ENCODE data around the gene MSI2. TPM values are rescaled to one million over a fixed set of nuclear protein-coding genes. Genes with fewer than 3 reads are reported as not detected.

The MSI2 gene
- total RNA-seq, 2 donors from 2014 or later, result 112 to 119 TPM

- Mint-ChIP-seq H3K27me3 (ENCODE audit: low read depth) (no peaks in the 10 kb centered on the region), H3K36me3 (ENCODE audit: insufficient read depth in 2 of 2) (no peaks in the 10 kb centered on the region), H3K9me3 (no peaks in the 10 kb centered on the region), H3K4me1 (ENCODE audit: low read depth) (peaks cover 57% of the 10 kb centered on the region), H3K27ac (no peak overlapping the region), H3K4me3 (peak overlapping the region in 1 of 2 donors; percentile 66)
- DNase-seq (peak in 1 of 2 donors; percentile 8), ATAC-seq (replicated peaks in 1 of 2) (peak; percentile 25 to 51)
Observed at GRCh38 chr17:57338257-57338914, 82.1 kb downstream of the MSI2 start.

DNA sequence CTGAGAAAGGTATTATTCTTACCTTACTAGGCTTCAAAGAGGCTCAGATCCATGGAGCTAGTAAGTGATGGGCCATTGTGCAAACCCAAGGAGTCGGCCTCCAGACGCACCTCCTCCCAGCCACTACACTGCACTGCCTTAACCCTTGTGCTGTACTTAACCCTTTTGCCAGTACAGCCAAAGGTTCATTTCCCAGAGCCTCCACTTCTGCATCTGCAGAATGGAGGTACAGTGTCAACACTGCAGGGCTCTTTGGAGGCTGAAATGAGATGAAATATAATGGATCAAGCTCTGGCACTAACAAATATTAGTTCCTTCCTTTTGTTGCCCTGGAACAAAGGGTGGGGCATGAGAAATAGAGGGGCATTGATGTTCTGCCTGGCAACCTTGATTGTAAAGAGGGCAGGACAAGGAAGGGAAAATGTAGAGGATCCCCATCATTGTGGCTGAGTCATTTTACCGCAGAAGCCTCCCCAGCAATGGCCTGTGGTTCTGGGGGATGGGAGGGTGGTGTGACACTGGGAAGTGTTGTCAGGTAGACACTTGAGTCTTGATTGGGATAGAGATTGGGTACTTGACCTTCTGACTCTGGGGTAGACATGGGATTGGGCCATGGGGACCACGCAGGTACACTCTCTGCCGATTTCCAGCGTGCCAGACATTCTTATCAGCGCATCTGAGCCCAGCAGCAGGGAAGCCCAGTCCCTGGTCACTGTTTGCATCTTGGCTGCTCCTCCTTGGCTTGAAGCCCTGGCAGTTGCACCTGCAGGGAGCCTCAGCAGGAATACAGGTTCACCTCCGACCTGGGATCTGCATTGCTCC lies 84.0 kb downstream of the MSI2 start:
- Mint-ChIP-seq H3K27me3 (ENCODE audit: low read depth) (no peaks in the 10 kb centered on the region), H3K4me1 (ENCODE audit: low read depth) (peaks cover 53% of the 10 kb centered on the region), H3K27ac (no peak overlapping the region), H3K9me3 (no peaks in the 10 kb centered on the region), H3K4me3 (no peak overlapping the region), H3K36me3 (ENCODE audit: insufficient read depth in 2 of 2) (no peaks in the 10 kb centered on the region)
- no peak for ATAC-seq (replicated peaks in 1 of 2)
- DNase-seq, result no peak

- H3K4me3 Mint-ChIP-seq, result no peak overlapping the region
- no peaks in the 10 kb centered on the region for H3K27me3 Mint-ChIP-seq (ENCODE audit: low read depth)
- no peak for DNase-seq
- peaks cover 0 to 1% of the 10 kb centered on the region in 2 donors for H3K36me3 Mint-ChIP-seq (ENCODE audit: insufficient read depth in 2 of 2)
- no peak for ATAC-seq (replicated peaks in 1 of 2)
- H3K27ac Mint-ChIP-seq, result peak overlapping the region; percentile 61
- peaks cover 46% of the 10 kb centered on the region for H3K4me1 Mint-ChIP-seq (ENCODE audit: low read depth)
- no peaks in the 10 kb centered on the region for H3K9me3 Mint-ChIP-seq
Observed at GRCh38 chr17:57341611-57342540, 85.6 kb downstream of the MSI2 start.

- no peaks in the 10 kb centered on the region for H3K9me3 Mint-ChIP-seq
- H3K4me3 Mint-ChIP-seq, result no peak overlapping the region
- peaks cover 4 to 8% of the 10 kb centered on the region in 2 donors for H3K36me3 Mint-ChIP-seq (ENCODE audit: insufficient read depth in 2 of 2)
- no peak for DNase-seq
- H3K27ac Mint-ChIP-seq, result no peak overlapping the region
- H3K4me1 Mint-ChIP-seq (ENCODE audit: low read depth), result peaks cover 37% of the 10 kb centered on the region
- no peaks in the 10 kb centered on the region for H3K27me3 Mint-ChIP-seq (ENCODE audit: low read depth)
- ATAC-seq (replicated peaks in 1 of 2), result no peak
Observed at GRCh38 chr17:57342963-57343589, 86.8 kb downstream of the MSI2 start.

- Mint-ChIP-seq H3K36me3 (ENCODE audit: insufficient read depth in 2 of 2) (peaks cover 4 to 8% of the 10 kb centered on the region in 2 donors), H3K9me3 (no peaks in the 10 kb centered on the region), H3K4me1 (ENCODE audit: low read depth) (peaks cover 30% of the 10 kb centered on the region), H3K27ac (no peak overlapping the region), H3K27me3 (ENCODE audit: low read depth) (no peaks in the 10 kb centered on the region), H3K4me3 (no peak overlapping the region)
- ATAC-seq (replicated peaks in 1 of 2) (no peak), DNase-seq (no peak)
Observed at GRCh38 chr17:57343717-57344116, 87.4 kb downstream of the MSI2 start.

GRCh38 chr17:57344261-57344660 lies 87.9 kb downstream of the MSI2 start:
- Mint-ChIP-seq H3K9me3 (no peaks in the 10 kb centered on the region), H3K27me3 (ENCODE audit: low read depth) (no peaks in the 10 kb centered on the region), H3K36me3 (ENCODE audit: insufficient read depth in 2 of 2) (peaks cover 6 to 8% of the 10 kb centered on the region in 2 donors), H3K4me1 (ENCODE audit: low read depth) (peaks cover 26% of the 10 kb centered on the region), H3K4me3 (no peak overlapping the region), H3K27ac (peak overlapping the region; percentile 55)
- DNase-seq (no peak), ATAC-seq (replicated peaks in 1 of 2) (no peak)

DNA sequence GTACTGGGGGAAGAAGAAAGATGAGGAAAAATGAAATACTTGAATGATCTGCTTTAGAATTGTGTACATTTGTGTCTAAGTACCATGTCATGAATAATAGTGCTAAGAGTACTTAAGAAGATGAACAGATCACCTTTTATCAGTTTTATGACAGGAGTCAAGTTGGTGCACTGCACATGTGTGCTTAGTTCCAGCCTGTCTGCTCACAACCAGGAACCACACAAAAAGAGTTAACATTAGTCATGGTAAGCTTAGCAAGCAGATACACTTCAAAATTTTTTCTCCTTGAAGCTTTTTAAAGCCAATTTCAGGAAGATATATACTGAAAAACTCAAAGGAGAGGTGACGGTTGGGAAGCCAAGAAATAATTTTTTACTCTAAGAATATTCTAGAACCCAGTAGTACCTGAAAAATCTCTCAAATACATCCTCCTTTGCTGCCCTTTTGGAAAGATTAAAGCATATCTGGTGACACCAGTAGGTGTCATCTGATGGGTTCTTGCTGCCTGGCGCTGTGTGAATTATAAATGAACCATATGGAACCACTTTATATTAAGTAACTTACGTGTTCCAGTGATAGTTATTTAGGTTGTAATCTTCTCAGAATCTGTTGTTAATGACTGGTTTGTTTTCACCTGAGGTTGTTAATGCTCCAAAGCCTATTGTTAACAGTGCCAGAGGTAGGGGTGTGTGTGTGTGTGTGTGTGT lies 93.4 kb downstream of the MSI2 start:
- H3K36me3 Mint-ChIP-seq (ENCODE audit: insufficient read depth in 2 of 2), result peaks cover 8 to 18% of the 10 kb centered on the region in 2 donors
- H3K4me3 Mint-ChIP-seq, result no peak overlapping the region
- no peaks in the 10 kb centered on the region for H3K27me3 Mint-ChIP-seq (ENCODE audit: low read depth)
- H3K9me3 Mint-ChIP-seq, result no peaks in the 10 kb centered on the region
- peaks cover 23% of the 10 kb centered on the region for H3K4me1 Mint-ChIP-seq (ENCODE audit: low read depth)
- DNase-seq (no peak), ATAC-seq (replicated peaks in 1 of 2) (no peak)
- no peak overlapping the region for H3K27ac Mint-ChIP-seq

GRCh38 chr17:57350266-57350665 lies 93.9 kb downstream of the MSI2 start:
- Mint-ChIP-seq H3K36me3 (ENCODE audit: insufficient read depth in 2 of 2) (peaks cover 8 to 18% of the 10 kb centered on the region in 2 donors), H3K9me3 (no peaks in the 10 kb centered on the region), H3K4me1 (ENCODE audit: low read depth) (peaks cover 28% of the 10 kb centered on the region), H3K4me3 (no peak overlapping the region), H3K27ac (no peak overlapping the region), H3K27me3 (ENCODE audit: low read depth) (no peaks in the 10 kb centered on the region)
- ATAC-seq (replicated peaks in 1 of 2) (no peak), DNase-seq (no peak)

GRCh38 chr17:57352665-57353175 lies 96.4 kb downstream of the MSI2 start:
- Mint-ChIP-seq H3K4me3 (no peak overlapping the region), H3K36me3 (ENCODE audit: insufficient read depth in 2 of 2) (peaks cover 7 to 13% of the 10 kb centered on the region in 2 donors), H3K27me3 (ENCODE audit: low read depth) (no peaks in the 10 kb centered on the region), H3K4me1 (ENCODE audit: low read depth) (peaks cover 51% of the 10 kb centered on the region), H3K9me3 (no peaks in the 10 kb centered on the region), H3K27ac (no peak overlapping the region)
- ATAC-seq (replicated peaks in 1 of 2) (no peak), DNase-seq (no peak)

GRCh38 chr17:57354673-57355072 lies 98.3 kb downstream of the MSI2 start:
- Mint-ChIP-seq H3K4me1 (ENCODE audit: low read depth) (peaks cover 60% of the 10 kb centered on the region), H3K27ac (no peak overlapping the region), H3K27me3 (ENCODE audit: low read depth) (no peaks in the 10 kb centered on the region), H3K36me3 (ENCODE audit: insufficient read depth in 2 of 2) (peaks cover 1 to 10% of the 10 kb centered on the region in 2 donors), H3K4me3 (no peak overlapping the region), H3K9me3 (no peaks in the 10 kb centered on the region)
- peak in 1 of 2 donors; percentile 27 for ATAC-seq (replicated peaks in 1 of 2)
- no peak for DNase-seq

GRCh38 chr17:57355090-57355859 lies 99.0 kb downstream of the MSI2 start:
- Mint-ChIP-seq H3K4me3 (no peak overlapping the region), H3K27me3 (ENCODE audit: low read depth) (no peaks in the 10 kb centered on the region), H3K4me1 (ENCODE audit: low read depth) (peaks cover 60% of the 10 kb centered on the region), H3K36me3 (ENCODE audit: insufficient read depth in 2 of 2) (peaks cover 1 to 10% of the 10 kb centered on the region in 2 donors), H3K9me3 (no peaks in the 10 kb centered on the region), H3K27ac (no peak overlapping the region)
- ATAC-seq (replicated peaks in 1 of 2) (no peak), DNase-seq (no peak)
